HG03139 (cell line): Measurements from ENCODE around the gene PRDM16.

ENCODE experiments used
- ATAC-seq: cut with Tn5 transposase; IDR thresholded peaks from one replicate; pipeline ENCODE4 v1.9.1; 2021; ENCODE audit not compliant: unreplicated experiment

Gene PRDM16

GRCh38 chr1:3402258-3403010 is 333.4 kb downstream of the PRDM16 start:
- ATAC-seq = no peak

DNA sequence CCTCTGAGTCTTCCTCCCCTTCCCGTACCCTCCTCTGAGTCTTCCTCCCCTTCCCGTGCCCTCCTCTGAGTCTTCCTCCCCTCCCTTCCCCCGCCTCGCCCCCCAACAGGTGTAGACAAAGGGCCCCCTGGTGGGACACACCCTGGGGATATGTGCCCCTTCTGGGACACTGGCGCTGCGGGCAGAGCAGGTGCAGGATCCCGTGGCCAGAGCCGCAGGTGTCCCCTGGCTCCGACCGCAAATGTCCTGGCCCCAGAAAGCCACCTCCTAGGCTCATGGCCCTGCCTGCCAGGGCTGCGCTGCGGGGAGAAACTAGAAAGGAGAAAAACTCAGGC is 334.0 kb downstream of the PRDM16 start:
- ATAC-seq = no peak

DNA sequence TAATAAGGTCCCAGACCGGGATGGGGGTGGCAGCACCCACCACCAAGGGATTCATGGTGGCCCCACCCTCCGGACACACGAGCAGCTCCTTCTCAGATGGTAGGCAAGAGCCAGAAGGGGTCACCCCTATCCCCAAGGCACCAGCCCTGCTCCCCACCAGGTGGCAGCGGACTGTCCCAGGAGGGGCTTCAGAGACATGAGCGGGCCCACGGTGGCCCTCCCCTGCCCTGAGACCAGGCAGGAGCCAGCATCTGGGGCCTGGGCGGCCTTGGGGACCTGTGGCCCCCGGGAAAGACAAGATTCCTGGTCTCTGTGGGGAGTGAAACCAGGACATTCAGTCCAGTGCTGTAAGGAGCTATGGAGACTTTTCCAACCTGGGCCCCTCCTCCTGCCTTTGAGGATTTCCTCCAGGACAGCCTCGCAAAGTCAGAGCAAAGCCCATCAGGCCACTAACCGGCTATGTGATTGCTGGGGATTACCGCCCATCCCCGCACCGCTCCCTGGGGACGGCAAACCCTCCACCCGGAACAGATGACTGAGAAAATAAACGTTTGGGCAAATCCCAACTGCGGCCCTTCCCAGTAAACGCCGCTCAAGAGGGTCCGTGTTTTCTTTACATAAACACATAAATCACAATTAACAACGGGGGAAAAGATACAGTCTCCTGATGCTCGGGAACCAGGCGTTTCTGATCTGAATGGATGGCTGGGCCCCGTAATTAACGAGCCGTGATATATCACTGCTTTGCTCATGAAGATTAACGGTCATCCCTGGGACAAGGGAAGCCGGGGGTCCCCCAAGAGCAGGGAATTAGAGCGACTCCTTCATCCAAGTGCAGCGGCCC is 334.6 kb downstream of the PRDM16 start:
- no peak for ATAC-seq

GRCh38 chr1:3404301-3404700 is 335.3 kb downstream of the PRDM16 start:
- ATAC-seq = no peak

DNA sequence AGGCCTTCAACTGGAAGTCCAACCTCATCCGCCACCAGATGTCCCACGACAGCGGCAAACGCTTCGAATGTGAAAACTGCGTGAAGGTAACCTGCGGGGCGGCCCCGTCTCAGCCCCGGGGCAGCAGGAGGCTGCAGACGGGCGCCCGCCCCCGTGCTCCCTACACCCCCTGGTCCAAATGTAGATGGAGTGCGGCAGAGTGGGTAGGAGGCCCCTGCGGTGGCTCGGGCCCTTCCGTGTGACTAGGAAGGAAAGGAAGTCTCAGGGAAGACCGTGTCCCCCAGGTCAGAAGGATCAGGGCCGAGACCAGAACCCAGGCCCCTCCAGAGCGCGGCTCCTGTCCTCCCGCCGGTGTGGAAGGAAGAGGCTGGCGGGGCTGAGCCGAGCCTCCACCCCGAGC is 335.8 kb downstream of the PRDM16 start:
- no peak for ATAC-seq

- no peak for ATAC-seq
Observed at GRCh38 chr1:3405491-3405890, 336.5 kb downstream of the PRDM16 start.

DNA sequence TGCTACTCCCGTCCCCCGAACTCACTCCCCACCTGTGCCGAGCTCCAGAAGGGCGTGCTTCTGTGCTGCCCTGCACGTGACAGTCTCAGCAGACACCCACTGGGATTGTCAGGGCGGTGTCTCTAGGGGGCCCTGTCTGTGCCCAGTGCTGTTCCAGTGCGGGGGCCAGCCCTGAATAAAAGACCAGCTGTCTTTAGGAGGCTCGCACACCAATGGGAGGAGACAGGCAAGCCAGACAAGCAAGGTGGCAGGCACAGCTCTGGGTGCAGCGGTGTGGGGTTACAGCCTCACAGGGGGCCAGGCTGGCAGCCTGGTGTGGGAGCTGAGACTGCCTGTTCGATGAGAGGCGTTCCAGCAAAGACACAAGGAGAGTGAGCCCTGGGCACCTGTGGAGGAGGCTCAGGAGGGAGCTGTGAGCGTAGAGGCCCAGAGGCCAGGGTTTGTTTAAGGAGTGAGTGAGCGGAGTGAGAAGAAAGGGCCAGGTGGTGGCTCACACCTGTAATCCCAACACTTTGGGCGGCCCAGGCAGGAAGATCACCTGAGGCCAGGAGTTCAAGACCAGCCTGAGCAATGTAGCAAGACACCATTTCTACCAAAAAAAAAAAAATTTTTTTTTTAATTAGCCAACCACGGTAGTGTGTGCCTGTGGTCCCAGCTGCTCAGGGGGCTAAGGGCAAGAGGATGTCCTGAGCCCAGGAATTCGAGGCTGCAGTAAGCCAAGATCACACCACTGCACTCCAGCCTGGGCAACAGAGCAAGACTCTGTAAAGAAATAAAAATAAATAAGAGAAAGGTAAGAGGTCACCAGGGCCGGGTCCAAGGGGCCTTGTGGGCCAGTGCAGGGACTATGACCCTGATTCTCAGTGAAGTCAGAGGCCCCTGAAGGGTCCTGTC is 337.2 kb downstream of the PRDM16 start:
- no peak for ATAC-seq

GRCh38 chr1:3407021-3407420 is 338.0 kb downstream of the PRDM16 start:
- no peak for ATAC-seq

DNA sequence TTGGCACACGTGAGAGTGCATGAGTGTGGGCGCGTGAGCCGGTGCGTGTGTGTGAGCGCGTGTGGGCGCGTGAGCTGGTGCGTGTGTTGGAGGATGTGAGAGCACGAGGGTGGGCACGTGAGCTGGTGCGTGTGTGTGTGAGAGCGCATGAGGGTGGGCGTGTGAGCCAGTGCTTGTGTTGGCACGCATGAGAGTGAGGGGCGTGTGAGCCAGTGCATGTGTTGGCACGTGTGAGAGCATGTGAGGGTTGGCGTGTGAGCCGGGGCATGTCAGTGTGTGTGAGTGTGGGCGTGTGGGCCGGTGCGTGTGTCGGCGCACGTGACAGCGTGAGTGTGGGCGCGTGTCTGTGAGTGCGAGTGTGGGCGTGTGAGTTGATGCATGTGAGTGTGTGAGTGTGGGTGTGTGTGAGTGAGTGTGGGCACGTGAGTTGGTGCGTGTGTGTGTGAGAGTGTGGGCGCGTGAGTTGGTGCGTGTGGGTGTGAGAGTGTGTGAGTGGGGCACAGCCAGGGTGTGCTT is 339.8 kb downstream of the PRDM16 start:
- no peak for ATAC-seq

DNA sequence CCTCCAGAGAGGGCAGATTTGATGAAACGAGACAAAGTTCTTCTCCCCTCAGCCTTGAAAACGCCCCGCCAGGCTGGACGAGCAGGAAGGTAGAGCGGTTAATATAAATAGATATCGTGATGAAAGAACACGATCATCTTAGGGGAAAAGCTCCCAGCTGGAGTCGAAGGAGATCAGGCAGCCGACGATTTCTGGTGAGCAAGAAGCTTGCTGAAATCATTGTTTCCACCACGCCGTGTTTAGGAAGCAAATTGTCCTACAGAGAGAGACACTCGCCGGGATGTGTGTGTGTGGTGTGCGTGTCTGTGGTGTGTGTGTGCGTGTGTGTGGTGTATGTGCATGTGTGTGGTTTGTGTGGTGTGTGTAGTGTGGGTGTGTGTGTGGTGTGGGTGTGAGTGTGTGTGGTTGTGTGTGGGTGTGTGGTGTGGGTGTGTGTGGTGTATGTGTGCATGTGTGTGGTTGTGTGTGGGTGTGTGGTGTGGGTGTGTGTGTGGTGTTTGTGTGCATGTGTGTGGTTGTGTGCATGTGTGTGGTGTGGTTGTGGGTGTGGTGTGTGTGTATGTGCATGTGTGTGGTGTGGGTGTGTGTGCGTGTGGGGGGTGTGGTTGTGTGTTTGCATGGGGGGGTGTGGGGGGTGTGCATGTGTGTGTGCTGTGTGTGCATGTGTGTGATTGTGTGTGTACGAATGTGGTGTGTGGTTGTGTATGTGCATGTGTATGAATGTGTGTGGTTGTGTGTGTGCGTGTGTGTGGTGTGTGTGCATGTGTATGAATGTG is 340.6 kb downstream of the PRDM16 start:
- ATAC-seq = no peak

DNA sequence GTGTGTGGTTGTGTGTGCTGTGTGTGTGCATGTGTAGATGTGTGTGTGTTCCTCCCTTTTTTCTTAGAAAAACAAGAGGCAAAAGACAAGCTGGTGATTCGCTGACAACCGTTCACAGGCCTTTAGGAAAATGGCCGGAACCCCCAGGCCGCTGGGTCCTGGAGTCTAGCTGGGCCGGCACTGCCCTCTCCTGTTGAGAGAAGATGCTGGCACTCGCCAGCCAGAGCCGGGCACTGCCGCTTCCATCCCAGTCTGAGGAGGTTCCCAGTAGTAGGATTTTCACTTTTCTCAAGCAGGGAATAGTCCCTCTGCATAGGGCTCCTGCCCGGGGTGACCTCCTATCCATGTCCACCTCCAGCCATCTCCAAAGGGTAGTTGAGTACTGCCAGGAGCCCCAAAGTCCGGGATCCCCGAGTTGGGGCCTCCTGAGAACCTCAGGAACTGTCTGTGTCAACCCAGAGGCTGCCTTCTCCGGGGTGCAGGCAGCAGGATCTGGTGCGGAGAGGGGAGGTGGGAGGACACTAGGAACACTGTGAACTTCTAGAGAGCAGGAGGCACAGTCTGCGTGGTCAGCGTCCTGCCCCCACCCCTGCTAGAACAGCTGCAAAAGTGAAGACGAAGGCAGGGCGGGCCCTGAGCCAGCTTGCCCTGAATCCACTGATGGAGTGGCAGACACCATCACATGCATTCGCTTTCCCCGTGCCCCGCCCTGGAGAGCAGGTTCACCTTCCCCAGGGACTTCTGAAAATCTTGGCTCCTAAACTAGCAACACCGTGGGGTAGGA is 341.3 kb downstream of the PRDM16 start:
- ATAC-seq = no peak

DNA sequence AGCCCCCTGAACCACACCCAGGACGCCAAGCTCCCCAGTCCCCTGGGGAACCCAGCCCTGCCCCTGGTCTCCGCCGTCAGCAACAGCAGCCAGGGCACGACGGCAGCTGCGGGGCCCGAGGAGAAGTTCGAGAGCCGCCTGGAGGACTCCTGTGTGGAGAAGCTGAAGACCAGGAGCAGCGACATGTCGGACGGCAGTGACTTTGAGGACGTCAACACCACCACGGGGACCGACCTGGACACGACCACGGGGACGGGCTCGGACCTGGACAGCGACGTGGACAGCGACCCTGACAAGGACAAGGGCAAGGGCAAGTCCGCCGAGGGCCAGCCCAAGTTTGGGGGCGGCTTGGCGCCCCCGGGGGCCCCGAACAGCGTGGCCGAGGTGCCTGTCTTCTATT is 342.8 kb downstream of the PRDM16 start:
- ATAC-seq = no peak

DNA sequence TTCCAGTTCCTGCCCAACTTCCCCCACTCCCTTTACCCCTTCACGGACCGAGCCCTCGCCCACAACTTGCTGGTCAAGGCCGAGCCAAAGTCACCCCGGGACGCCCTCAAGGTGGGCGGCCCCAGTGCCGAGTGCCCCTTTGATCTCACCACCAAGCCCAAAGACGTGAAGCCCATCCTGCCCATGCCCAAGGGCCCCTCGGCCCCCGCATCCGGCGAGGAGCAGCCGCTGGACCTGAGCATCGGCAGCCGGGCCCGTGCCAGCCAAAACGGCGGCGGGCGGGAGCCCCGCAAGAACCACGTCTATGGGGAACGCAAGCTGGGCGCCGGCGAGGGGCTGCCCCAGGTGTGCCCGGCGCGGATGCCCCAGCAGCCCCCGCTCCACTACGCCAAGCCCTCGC is 343.4 kb downstream of the PRDM16 start:
- no peak for ATAC-seq

GRCh38 chr1:3413975-3414710 is 345.1 kb downstream of the PRDM16 start:
- ATAC-seq = no peak

DNA sequence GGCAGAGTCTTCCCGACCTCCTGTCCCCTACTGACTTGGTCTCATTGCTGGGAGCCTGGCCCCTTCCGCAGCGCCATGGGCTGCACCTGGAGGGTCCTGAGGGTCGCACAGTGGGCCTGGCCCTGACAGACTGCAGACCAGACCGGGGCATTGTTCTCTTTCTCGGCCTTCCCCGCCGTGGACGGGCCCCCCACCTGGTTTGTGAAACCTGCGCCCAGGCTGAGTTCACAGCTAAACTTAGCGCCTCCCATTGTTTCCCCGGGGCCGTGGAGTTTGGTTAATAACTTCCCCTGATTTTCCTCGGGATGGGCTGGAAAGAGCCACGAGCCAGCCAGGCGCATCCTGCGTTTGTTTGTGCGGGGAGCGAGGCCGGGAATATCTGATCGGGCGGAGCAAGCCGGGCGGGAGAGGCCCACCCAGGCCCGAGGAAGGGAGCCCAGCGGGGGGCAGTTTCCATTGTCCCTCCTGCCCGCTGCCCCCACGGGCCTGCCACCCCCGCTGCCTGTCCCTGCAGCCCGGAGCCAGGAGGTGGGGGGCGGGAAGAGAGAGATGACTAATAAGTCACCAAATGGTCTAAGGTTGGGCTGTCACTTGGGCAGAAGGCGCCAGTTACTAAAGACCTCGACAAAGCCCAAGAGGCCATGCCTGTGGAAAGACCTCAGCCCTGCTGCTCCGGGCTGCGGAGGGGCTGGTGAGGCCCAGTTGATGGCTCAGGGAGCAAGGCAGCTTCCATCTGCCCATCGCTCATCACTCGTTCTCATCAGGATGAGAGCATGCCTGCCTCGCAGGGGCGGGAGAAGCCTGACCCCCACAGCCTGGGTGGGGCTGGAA is 346.5 kb downstream of the PRDM16 start:
- no peak for ATAC-seq

GRCh38 chr1:3417082-3417739 is 348.2 kb downstream of the PRDM16 start:
- ATAC-seq = no peak

DNA sequence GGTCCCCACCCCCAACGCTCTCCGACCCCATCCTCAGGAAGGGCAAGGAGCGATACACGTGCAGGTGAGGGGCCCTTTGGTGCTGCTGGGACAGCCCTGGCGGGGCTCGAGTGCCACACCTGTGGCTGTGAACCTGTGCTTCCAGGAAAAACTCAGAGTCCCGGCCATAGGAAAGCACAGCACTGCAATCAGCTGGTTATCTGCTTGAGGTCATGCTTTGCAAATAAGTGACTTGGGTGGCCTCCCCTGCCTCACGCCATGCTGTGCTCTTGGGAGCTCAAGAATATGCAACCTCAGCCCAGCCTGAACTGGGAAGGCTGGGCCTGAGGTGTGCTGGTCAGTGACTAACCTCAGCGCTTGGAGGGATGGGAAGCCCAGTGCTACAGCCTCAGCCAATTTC is 348.9 kb downstream of the PRDM16 start:
- no peak for ATAC-seq

- no peak for ATAC-seq
Observed at GRCh38 chr1:3418600-3418999, 349.6 kb downstream of the PRDM16 start.
